Subcutaneous abdominal adipose tissue (tissue), 5 donors: ENCODE measurements around the gene ME3.

Source experiments
- H3K27ac ChIP-seq: one replicate; pipeline ENCODE4 v1.7.0; 2013; ENCODE audit warnings: low read depth, mild to moderate bottlenecking, inconsistent platforms, low read length, moderate library complexity
- H3K27me3 ChIP-seq, 5 donors: one replicate each; pipeline ENCODE4 v1.7.0; 2013; ENCODE audit warnings: low read length in 5 of 5, inconsistent platforms in 1 of 5; ENCODE audit not compliant: control insufficient read depth in 5 of 5, insufficient read depth in 4 of 5
- H3K36me3 ChIP-seq, 5 donors: one replicate each; pipeline ENCODE4 v1.7.0; 2013; ENCODE audit warnings: low read length in 5 of 5; ENCODE audit not compliant: control insufficient read depth in 5 of 5, insufficient read depth in 5 of 5
- H3K4me1 ChIP-seq, 5 donors: one replicate each; pipeline ENCODE4 v1.7.0; 2013; ENCODE audit warnings: low read length in 5 of 5, mild to moderate bottlenecking in 3 of 5, moderate library complexity in 1 of 5; ENCODE audit not compliant: control insufficient read depth in 5 of 5, insufficient read depth in 5 of 5
- H3K4me3 ChIP-seq, 5 donors: one replicate each; pipeline ENCODE4 v1.7.0; 2013; ENCODE audit warnings: low read length in 5 of 5, low read depth in 1 of 5
- H3K9ac ChIP-seq, 5 donors: one replicate each; pipeline ENCODE4 v1.7.0; 2013; ENCODE audit warnings: low read length in 5 of 5, mild to moderate bottlenecking in 4 of 5, moderate library complexity in 3 of 5
- H3K9me3 ChIP-seq, 5 donors: one replicate each; pipeline ENCODE4 v1.7.0; 2013; ENCODE audit warnings: low read length in 5 of 5; ENCODE audit not compliant: control insufficient read depth in 5 of 5
- donor health status: healthy.
- donor health status: healthy.
- donor health status: healthy.
- donor health status: healthy.
- donor health status: healthy.

ME3 gene

DNA sequence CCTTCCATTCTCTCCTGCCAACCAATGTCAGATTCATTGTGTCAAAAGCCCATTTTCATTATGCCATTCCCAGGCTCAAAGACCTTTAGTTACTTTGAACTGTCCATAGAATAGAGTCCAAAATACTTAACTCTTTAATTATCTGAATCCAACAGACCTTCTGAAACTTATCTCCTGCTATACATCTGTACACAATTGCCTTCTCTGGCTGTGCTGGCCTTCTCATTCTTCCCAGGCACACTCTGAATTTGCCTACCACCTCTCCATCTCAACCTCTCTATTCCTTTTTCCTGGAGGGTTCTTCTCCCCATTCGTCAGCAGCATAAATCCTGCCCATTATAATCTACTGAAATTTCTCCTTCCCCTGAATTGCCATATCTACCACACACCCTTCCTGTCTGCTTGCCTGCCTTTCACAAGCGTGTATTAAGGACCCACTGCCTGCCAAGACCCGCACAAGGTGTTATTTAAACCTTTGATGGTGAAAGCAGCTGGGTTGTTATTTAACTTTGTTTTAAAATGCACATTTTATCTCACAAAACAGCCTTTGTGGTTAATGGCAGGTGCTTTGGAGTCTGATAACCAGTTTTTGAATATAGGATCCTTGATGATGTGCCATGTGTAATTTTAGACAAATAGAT, 171.8 kb downstream of the ME3 start:
- no peak overlapping the region for H3K27ac ChIP-seq
- H3K27me3 ChIP-seq = no peaks in the 10 kb centered on the region
- H3K4me1 ChIP-seq = peaks cover 4 to 25% (median 17%) of the 10 kb centered on the region in 5 donors
- H3K9ac ChIP-seq = no peak overlapping the region
- no peak overlapping the region for H3K4me3 ChIP-seq
- H3K36me3 ChIP-seq = peaks cover 8 to 22% (median 12%) of the 10 kb centered on the region in 5 donors
- H3K9me3 ChIP-seq = no peaks in the 10 kb centered on the region

DNA sequence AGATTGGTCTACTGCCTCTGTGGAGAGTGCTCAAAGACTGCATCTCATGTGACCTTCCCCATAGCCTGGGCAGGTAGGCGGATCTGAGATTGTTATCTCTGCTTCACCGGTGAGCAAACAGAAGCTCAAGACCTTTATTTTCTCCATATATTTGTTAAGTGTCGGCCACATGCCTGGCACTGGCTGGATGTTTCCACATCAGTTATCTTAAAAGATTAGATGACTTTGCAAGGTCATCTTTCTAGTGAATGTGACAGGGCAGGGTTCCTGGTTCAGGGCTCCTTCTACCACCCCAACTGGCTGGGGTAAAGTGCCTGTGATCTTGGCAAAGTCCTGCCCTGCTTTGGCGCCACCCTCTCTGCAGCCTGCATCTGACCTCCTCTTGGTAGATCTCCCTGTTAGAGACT, 172.7 kb downstream of the ME3 start:
- peaks cover 4 to 25% (median 17%) of the 10 kb centered on the region in 5 donors for H3K4me1 ChIP-seq
- H3K9ac ChIP-seq = no peak overlapping the region
- no peaks in the 10 kb centered on the region for H3K9me3 ChIP-seq
- no peaks in the 10 kb centered on the region for H3K27me3 ChIP-seq
- H3K27ac ChIP-seq = no peak overlapping the region
- no peak overlapping the region for H3K4me3 ChIP-seq
- peaks cover 8 to 20% (median 11%) of the 10 kb centered on the region in 5 donors for H3K36me3 ChIP-seq

DNA sequence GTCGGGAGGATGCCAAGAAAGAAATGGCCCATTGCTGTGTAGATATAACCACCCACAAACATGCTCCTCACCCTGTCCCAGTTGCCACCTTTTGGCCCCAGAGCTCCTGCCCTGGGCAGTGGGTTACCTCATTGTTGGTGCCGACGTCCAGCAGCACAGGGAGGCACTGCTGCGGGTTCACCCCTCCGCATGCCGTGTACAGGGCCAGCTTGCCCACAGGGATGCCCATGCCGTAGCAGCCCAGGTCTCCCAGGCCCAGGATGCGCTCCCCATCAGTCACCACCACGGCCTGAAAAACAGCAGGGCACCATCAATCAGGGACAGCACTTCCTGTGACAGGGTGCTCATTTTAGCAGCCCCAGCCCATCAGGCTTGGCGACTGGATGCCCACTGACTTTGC, 174.6 kb downstream of the ME3 start:
- peaks cover 0 to 16% (median 9%) of the 10 kb centered on the region in 5 donors for H3K4me1 ChIP-seq
- H3K9ac ChIP-seq = no peak overlapping the region
- no peak overlapping the region for H3K4me3 ChIP-seq
- H3K27me3 ChIP-seq = no peaks in the 10 kb centered on the region
- no peak overlapping the region for H3K27ac ChIP-seq
- peaks cover 8 to 27% (median 12%) of the 10 kb centered on the region in 5 donors for H3K36me3 ChIP-seq
- H3K9me3 ChIP-seq = no peaks in the 10 kb centered on the region

DNA sequence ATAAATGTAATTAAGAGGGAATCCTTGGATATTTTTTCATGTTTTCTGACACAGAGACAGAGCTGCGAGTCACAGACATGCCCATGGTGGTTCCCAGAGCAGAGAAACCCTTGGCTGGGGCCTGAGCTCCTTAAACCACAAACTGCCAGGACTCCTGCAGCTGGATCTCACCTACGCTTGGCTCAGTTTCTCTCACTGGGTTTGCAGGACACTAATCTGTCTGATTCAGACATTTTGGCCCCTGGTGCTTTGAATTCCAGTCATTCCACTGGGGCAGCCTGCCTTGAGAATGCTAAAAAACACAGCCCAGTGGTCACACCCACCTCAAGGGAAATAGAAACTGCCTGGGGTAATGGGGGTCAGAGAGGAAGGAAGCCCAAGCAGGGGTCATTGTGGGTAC, 175.1 kb downstream of the ME3 start:
- no peaks in the 10 kb centered on the region for H3K9me3 ChIP-seq
- H3K27me3 ChIP-seq = no peaks in the 10 kb centered on the region
- no peak overlapping the region for H3K4me3 ChIP-seq
- no peak overlapping the region for H3K9ac ChIP-seq
- peaks cover 4 to 26% (median 10%) of the 10 kb centered on the region in 5 donors for H3K36me3 ChIP-seq
- no peak overlapping the region for H3K27ac ChIP-seq
- peaks cover 0 to 16% (median 9%) of the 10 kb centered on the region in 5 donors for H3K4me1 ChIP-seq

DNA sequence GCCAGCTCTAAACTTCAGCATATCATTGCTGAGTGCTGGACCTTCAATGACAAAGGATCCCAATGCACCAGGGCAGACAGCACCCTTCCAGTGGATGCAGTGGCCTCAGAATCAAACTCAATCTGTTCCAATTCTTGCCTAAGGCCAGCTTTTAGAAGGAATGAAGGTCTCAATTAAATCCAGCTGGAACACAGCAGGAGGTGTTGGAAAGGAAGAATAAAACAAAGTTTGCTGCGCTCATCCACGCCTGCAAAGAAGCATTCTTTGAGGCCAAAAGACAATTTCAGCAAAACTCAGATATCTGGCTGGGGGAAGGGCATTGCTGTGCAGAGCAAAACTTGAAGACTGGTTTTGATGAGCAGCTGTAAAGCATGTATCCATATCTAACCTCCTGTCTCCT, 177.1 kb downstream of the ME3 start:
- Histone ChIP-seq H3K36me3 (peaks cover 0 to 22% (median 7%) of the 10 kb centered on the region in 5 donors), H3K9ac (no peak overlapping the region), H3K4me1 (peaks cover 0 to 16% (median 9%) of the 10 kb centered on the region in 5 donors), H3K27ac (no peak overlapping the region), H3K9me3 (no peaks in the 10 kb centered on the region), H3K4me3 (no peak overlapping the region), H3K27me3 (no peaks in the 10 kb centered on the region)

DNA sequence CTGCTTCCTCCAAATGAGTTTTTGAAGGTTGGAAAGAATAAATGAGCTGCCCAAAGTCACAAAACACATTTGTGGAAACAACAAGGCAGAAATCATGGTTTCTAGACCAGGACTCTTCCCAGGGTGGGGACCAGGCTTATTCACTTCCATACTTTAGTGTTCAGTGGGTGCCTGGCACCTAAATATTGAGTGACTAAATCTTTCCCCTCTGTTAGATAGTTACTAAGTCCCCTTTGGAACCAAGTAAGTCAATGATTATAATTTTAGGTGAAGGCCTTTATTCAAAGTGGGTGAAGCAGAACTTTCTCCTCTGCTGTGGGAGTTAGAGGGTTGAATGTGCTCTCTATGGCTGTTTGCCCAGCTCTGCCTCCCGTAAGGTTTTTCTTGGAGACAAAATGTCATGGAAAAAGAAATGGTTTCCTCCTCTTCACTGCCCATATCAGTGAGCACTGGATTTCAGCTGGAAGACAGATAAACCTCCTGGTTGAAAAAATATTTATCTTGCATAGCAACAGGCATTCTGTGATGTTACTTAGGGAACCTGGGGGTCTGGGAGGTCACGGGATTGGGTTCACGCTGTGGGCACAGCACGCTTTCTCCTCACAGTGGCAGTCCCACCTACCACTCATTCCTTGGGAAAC, 179.9 kb downstream of the ME3 start:
- Histone ChIP-seq H3K27me3 (no peaks in the 10 kb centered on the region), H3K9ac (no peak overlapping the region), H3K9me3 (no peaks in the 10 kb centered on the region), H3K4me1 (peaks cover 0 to 7% (median 6%) of the 10 kb centered on the region in 5 donors), H3K27ac (no peak overlapping the region), H3K4me3 (no peak overlapping the region), H3K36me3 (peaks cover 0 to 17% (median 9%) of the 10 kb centered on the region in 5 donors)

DNA sequence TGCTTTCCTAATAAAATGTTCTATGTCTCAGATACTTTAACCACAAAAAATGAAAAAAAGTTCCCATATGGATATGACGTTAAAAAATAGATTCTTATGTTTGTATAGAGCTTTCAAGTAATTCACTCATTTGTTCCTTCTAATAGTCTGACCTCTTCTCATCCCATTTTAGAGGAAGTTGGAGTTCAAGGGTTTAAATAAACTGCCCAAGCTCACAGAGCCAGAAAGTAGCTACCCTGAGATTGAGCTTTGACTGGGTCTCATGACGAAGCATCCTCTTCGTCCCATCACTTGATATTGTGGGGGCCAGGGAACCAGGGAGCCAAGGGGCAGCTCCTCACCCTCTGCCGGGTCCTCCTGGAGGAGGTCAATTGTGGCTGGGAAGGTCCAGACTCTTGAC, 181.4 kb downstream of the ME3 start:
- Histone ChIP-seq H3K36me3 (peaks cover 0 to 17% (median 9%) of the 10 kb centered on the region in 5 donors), H3K27ac (no peak overlapping the region), H3K27me3 (no peaks in the 10 kb centered on the region), H3K4me3 (no peak overlapping the region), H3K9ac (no peak overlapping the region), H3K9me3 (no peaks in the 10 kb centered on the region), H3K4me1 (peaks cover 0 to 5% (median 0%) of the 10 kb centered on the region in 5 donors)

DNA sequence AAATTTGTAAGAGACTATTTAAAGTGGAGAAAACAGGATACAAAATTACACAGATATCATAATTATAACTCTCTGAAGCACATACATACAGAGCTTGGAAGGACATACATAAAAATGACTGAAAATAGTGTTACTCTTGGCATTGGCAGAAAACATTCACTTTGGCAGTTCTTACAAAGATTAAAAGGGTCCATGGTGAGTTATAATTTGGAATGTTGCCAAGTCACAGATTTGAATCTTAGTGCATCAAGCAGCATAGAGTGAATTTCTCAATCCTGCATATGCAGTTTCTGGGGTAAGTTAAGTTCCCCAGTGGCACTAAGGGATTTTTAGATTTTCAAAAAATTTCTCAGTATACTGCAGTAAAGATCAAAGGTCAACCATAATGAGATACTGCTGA, 181.8 kb downstream of the ME3 start:
- Histone ChIP-seq H3K36me3 (peaks cover 0 to 17% (median 7%) of the 10 kb centered on the region in 5 donors), H3K4me3 (no peak overlapping the region), H3K9me3 (no peaks in the 10 kb centered on the region)

DNA sequence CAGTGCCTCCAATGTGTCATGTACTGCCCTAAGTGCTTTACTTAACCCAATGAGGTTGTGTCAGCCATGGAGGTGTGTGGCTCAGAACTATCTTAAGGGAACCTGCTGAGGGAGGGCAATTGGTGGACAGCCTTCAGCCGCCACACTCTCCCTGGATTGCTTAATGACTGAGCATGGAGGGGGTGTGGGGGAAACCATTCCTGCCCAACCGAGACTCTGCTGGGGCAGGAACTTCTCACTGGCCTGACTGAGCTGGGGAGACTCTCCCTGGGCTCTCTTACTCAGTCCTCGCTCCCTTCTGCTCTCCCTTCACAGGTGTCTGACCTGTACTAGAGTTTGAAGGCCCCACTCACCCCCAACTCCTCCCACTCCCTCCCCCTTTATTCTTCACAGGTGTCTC, 183.0 kb downstream of the ME3 start:
- H3K4me3 ChIP-seq = no peak overlapping the region
- no peaks in the 10 kb centered on the region for H3K9me3 ChIP-seq
- H3K27ac ChIP-seq = no peak overlapping the region
- H3K4me1 ChIP-seq = peaks cover 3 to 12% (median 5%) of the 10 kb centered on the region in 5 donors
- H3K27me3 ChIP-seq = no peaks in the 10 kb centered on the region
- peaks cover 0 to 16% (median 5%) of the 10 kb centered on the region in 5 donors for H3K36me3 ChIP-seq
- no peak overlapping the region for H3K9ac ChIP-seq

More for the DNA sequence above, 181.8 kb downstream of the ME3 start:
- no peak overlapping the region for H3K27ac ChIP-seq
- no peak overlapping the region for H3K9ac ChIP-seq
- H3K27me3 ChIP-seq = no peaks in the 10 kb centered on the region
- H3K4me1 ChIP-seq = peaks cover 0 to 5% (median 0%) of the 10 kb centered on the region in 5 donors

DNA sequence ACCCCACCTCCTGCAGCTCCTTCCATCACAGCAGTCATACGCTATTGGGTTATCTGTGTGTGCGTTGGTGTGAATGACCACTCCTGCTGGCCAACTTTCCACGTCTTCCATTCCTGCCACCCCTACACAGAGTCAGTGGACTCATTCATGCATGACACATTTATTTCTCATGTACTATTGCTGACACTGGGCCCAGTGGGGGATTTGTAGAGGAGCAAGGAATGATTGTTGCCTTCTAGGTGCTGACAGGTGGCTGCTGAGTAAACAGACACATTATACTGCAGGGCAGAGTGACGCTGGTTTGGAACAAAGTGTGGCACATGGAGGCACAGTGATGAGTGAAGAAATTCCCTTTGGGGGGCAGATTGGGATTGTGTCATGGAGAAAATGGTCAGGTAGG, 183.9 kb downstream of the ME3 start:
- Histone ChIP-seq H3K9ac (no peak overlapping the region), H3K27me3 (no peaks in the 10 kb centered on the region), H3K9me3 (no peaks in the 10 kb centered on the region), H3K36me3 (peaks cover 0 to 15% (median 4%) of the 10 kb centered on the region in 5 donors), H3K27ac (no peak overlapping the region), H3K4me3 (no peak overlapping the region), H3K4me1 (peaks cover 10 to 21% (median 12%) of the 10 kb centered on the region in 5 donors)
